GM21515 (cell line): Measurements from ENCODE around the gene PDCD1.
A peak's percentile ranks its signal among the peaks of the same experiment; 100 is the strongest.

Experiments
- ATAC-seq: cut with Tn5 transposase; IDR thresholded peaks from one replicate; pipeline ENCODE4 v1.9.1; 2021; ENCODE audit not compliant: unreplicated experiment

PDCD1 gene

GRCh38 chr2:241895712-241896641 lies 37.3 kb upstream of the PDCD1 start:
- no peak for ATAC-seq

- ATAC-seq, result no peak
Observed at GRCh38 chr2:241895427-241895711, 36.7 kb upstream of the PDCD1 start.

- no peak for ATAC-seq
Observed at GRCh38 chr2:241894681-241895426, 36.2 kb upstream of the PDCD1 start.

- ATAC-seq, result no peak
Observed at GRCh38 chr2:241894056-241894641, 35.5 kb upstream of the PDCD1 start.

- ATAC-seq, result no peak
Observed at GRCh38 chr2:241893265-241893664, 34.6 kb upstream of the PDCD1 start.

GRCh38 chr2:241892299-241893137 lies 33.8 kb upstream of the PDCD1 start:
- ATAC-seq, result no peak

- no peak for ATAC-seq
Observed at GRCh38 chr2:241891988-241892298, 33.2 kb upstream of the PDCD1 start.

- no peak for ATAC-seq
Observed at GRCh38 chr2:241891315-241891987, 32.8 kb upstream of the PDCD1 start.

GRCh38 chr2:241890524-241891235 lies 32.0 kb upstream of the PDCD1 start:
- no peak for ATAC-seq

GRCh38 chr2:241888641-241889040 lies 29.9 kb upstream of the PDCD1 start:
- ATAC-seq, result no peak

- ATAC-seq, result no peak
Observed at GRCh38 chr2:241887806-241888522, 29.3 kb upstream of the PDCD1 start.

- ATAC-seq, result no peak
Observed at GRCh38 chr2:241886840-241887447, 28.2 kb upstream of the PDCD1 start.

GRCh38 chr2:241885946-241886643 lies 27.4 kb upstream of the PDCD1 start:
- no peak for ATAC-seq

GRCh38 chr2:241885291-241885945 lies 26.7 kb upstream of the PDCD1 start:
- no peak for ATAC-seq

- no peak for ATAC-seq
Observed at GRCh38 chr2:241884951-241885290, 26.2 kb upstream of the PDCD1 start.

- peak; percentile 61 for ATAC-seq
Observed at GRCh38 chr2:241882091-241882625, 23.5 kb upstream of the PDCD1 start.

GRCh38 chr2:241880311-241881073 lies 21.8 kb upstream of the PDCD1 start:
- no peak for ATAC-seq
